SHP77 (cell line): ENCODE measurements around the gene KLHL7.
"Not testable (repeated sequence)": the region's sequence is repeated elsewhere in the genome, so short reads cannot be mapped to it uniquely, and the experiment has no call there.

ENCODE experiments used
- DNase-seq, 2 experiments: peaks; one replicate each; lab custom pipeline; 2025; lab: John Stamatoyannopoulos, UW

KLHL7 gene

GRCh38 chr7:23181684-23182553 is 76.3 kb downstream of the KLHL7 start, which contains the start of gene NUP42:
Gene NUP42, plus strand, starts transcription at chr7:23182048. Its CDS starts 38 bp downstream, at chr7:23182086.
- DNase-seq: peak; percentile 100

GRCh38 chr7:23183279-23184012 is 77.9 kb downstream of the KLHL7 start:
- DNase-seq: no peak

- DNase-seq: no peak
These were observed 78.7 kb downstream of the KLHL7 start for GRCh38 chr7:23184291-23184690.

DNA sequence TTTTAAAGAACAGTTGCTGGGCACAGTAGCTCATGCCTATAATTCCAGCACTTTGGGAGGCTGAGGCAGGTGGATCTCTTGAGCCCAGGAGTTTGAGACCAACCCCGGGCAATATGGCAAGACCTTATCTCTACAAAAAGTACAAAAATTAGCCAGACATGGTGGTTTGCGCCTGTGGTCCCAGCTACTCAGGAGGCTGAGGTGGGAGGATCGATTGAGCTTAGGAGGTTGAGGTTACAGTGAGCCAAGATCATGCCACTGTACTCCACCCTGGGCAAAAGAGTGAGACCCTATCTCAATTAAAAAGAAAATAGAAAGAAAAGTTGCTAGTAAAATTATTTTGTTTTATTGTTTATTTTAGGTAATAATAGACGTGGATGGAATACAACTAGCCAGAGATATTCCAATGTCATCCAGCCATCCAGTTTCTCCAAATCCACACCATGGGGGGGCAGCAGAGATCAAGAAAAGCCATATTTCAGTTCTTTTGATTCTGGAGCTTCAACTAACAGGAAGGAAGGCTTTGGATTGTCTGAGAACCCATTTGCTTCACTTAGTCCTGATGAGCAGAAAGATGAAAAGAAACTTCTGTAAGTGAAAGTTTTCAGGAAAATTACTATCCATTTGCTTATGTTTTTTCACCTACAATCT is 79.2 kb downstream of the KLHL7 start:
- DNase-seq: peak; percentile 35 to 62

GRCh38 chr7:23185980-23186379 is 80.4 kb downstream of the KLHL7 start:
- no peak for DNase-seq

DNA sequence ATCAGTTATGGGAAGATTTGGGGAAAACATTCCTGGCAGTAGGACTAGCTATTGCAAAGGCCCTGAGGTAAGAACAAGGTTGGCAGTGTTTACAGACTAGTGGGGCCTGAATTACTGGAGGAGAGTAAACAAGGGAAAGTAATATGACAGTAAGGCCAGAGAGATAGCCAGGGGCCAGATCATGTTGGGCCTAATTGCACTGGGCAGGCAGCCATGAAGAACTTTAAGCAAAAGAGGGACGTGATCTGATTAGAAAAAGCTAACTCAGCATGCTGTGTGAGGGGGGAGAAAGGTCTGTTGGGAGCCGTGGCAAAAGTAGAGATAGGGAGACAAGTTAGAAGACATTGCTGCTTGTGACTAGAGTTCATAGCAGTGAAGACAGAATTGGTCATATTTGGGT is 85.4 kb downstream of the KLHL7 start:
- no peak for DNase-seq

DNA sequence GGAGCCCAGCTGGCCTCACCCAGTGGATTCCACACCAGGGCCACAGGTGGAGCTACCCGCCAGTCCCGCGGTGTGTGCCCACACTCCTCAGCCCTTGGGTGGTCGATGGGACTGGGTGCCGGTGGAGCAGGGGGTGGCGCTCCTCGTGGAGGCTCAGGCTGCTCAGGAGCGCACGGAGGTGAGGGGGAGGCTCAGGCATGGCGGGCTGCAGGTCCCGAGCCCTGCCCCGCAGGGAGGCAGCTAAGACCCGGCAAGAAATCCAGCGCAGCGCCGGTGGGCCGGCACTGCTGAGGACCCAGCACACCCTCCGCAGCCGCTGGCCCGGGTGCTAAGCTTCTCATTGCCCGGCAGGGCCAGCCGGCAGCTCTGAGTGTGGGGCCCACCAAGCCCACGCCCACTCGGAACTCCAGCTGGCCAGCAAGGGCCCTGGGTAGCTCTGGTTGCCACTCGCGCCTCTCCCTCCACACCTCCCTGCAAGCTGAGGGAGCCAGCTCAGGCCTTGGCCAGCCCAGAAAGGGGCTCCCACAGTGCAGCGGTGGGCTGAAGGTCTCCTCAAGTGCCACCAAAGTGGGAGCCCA is 88.2 kb downstream of the KLHL7 start:
- not testable (repeated sequence) for DNase-seq

- no peak for DNase-seq
These were observed 90.7 kb downstream of the KLHL7 start for GRCh38 chr7:23196306-23196705.

GRCh38 chr7:23197745-23198144 is 92.2 kb downstream of the KLHL7 start:
- DNase-seq: not testable (repeated sequence)

DNA sequence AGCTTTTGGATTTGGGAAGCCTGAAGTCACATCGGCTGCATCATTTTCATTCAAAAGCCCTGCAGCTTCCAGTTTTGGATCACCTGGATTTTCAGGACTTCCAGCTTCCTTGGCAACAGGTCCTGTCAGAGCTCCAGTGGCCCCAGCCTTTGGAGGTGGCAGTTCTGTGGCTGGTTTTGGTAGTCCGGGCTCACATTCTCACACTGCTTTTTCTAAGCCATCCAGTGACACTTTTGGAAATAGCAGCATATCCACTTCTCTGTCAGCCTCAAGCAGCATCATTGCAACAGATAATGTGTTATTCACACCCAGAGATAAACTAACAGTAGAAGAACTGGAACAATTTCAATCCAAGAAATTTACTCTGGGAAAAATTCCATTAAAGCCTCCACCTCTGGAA is 94.7 kb downstream of the KLHL7 start:
- DNase-seq: no peak

DNA sequence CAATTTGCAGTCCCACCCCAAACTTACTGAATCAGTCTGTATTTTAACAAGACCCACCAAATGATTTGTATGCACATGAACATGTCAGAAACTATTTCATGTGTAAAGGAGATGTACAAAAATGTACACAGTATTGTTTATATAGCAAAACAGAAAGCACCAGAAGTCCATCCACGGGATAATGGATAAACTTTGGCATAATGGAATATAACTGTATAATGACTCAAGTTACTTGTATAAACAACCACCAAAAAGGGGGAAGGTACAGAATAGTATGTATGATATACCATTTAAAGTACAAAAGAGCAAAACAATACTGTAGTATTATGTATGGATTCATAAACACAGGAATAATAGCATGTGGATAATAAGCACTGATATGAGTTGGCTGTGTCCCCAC is 98.7 kb downstream of the KLHL7 start:
- no peak for DNase-seq

DNA sequence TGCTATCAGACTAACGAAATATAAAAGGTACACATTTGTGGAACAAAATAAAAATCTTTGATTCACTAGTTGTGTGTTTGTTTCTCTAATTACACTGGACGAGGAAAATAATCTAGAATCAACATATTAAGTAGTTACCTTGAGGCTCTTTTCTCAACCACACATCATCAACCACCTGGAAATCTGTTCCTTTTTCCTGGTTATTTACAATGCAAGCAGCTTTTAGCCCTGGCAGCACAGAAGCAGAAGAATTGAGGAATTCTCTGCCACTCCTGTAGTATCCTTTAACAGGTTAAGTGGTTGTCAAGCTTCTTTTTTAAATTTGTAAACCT is 100.0 kb downstream of the KLHL7 start:
- no peak for DNase-seq

- DNase-seq: no peak
These were observed 100.6 kb downstream of the KLHL7 start for GRCh38 chr7:23205909-23206767.

GRCh38 chr7:23207021-23207420 is 101.4 kb downstream of the KLHL7 start:
- no peak for DNase-seq

- no peak for DNase-seq
These were observed 102.3 kb downstream of the KLHL7 start for GRCh38 chr7:23207884-23208283.

- DNase-seq: no peak
These were observed 102.7 kb downstream of the KLHL7 start for GRCh38 chr7:23208316-23208715.

DNA sequence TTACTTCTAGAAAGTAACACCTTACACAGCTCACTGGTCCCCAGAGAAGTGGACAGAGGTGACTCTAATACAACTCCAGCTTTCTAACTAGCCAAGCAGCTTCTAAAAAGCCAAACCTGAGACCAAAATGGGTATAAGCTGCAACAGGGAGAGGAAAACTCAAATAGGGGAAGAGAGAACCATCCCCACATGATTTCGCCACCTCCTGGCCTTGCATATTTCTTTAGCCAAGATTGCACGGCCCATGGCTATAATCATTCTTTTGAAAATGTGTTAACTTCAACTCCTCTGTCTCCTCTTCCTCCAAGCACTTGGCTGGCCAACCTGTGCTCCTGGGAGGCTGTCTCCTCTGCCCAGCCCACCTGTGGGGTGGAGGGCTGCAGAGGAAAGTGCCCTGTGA is 104.9 kb downstream of the KLHL7 start:
- DNase-seq: no peak

DNA sequence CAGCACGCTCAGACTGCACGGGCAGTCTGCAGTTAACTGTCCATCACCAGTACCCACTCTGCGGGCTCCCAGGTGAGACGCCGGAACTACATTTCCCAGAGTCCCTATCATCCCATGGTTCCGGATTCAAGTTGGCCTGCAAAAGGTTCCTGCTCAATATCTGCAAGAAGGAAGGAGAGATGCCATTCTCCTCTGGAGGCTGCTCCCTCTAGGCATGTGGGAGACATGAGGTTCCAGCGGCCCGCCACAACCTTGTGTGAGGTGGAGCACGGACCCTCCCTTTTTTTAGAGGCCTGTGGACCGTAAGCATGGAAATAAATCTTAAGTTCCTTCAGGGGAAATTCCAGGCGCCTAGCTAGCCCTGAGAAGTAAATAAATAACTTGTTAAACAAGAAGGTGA is 106.0 kb downstream of the KLHL7 start:
- DNase-seq: no peak

DNA sequence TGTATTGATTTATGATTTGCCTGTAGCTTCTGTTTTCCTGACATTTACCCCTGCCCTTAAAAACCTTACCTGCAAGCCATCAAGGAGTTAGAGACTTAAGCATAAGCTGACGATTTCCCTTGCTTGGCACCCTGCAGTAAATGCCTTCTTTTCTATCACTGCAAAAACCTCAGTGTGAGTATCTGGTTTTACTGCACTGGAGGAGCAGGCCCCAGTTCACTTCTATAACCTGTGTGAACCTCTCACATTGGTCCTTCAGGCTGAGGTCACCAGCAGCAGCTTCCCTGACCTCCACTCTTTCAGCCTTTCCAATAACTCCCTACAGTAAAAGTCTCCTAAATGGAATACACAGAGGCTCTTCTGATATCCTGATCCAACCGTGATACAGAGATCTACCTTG is 106.8 kb downstream of the KLHL7 start:
- DNase-seq: no peak

- DNase-seq: no peak
These were observed 107.3 kb downstream of the KLHL7 start for GRCh38 chr7:23212841-23213240.

GRCh38 chr7:23213755-23214154 is 108.2 kb downstream of the KLHL7 start:
- no peak for DNase-seq

DNA sequence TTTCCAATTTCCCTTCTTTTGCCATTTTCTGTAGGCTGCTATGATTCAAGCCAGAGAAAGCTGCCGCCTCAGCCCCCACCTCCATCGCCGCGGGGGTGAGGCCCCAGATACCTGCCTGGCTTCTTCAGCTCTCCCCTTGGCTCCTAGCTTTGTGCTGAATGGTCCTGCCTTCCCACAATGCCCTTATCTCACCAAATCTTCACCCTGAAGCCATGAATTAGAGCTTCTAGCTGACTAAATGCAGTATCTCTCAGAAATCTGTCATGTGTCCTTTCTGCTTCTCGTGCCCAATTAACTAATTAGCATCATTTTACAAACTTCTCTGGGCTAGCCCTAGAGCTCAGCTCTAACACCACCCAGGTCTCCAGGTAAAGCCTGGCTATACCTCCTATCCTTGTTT is 108.8 kb downstream of the KLHL7 start:
- no peak for DNase-seq
